Neural cell (in vitro differentiated cells): ENCODE measurements around the gene ROPN1. TPM values are rescaled to one million over a fixed set of nuclear protein-coding genes. Genes with fewer than 3 reads are reported as not detected.

ENCODE experiments used
- H2AFZ ChIP-seq: fragments of 200-600, 300-800 bp; sonication (generic), shearing (Covaris generic); 2 replicates; pipeline ENCODE4 v1.6.0; 2014; ENCODE audit warnings: low read depth, mild to moderate bottlenecking, antibody characterized with exemption, low read length, moderate library complexity
- H3F3A ChIP-seq: fragments of 200-600 bp; shearing (Covaris generic); 2 replicates; pipeline ENCODE4 v1.6.1; 2016; ENCODE audit warnings: mild to moderate bottlenecking, moderate library complexity, mixed read lengths, antibody characterized with exemption, low read length; ENCODE audit not compliant: insufficient read depth, poor library complexity, severe bottlenecking
- H3K27ac ChIP-seq: fragments of 200-600, 300-800 bp; sonication (generic), shearing (Covaris generic); 2 replicates; pipeline ENCODE4 v1.5.1; 2014; ENCODE audit warnings: mild to moderate bottlenecking, low read length, moderate library complexity
- H3K27me3 ChIP-seq: fragments of 300-800, 200-600 bp; sonication (generic), shearing (Covaris generic); 2 replicates; pipeline ENCODE4 v1.6.0; 2014; ENCODE audit warnings: mild to moderate bottlenecking, low read depth, low read length, moderate library complexity; ENCODE audit not compliant: insufficient read depth
- H3K36me3 ChIP-seq: fragments of 300-800, 200-600 bp; sonication (generic), shearing (Covaris generic); 2 replicates; pipeline ENCODE4 v1.5.1; 2014; ENCODE audit warnings: mild to moderate bottlenecking, antibody characterized with exemption, low read length, moderate library complexity; ENCODE audit not compliant: insufficient read depth
- H3K4me2 ChIP-seq: fragments of 300-800, 200-600 bp; sonication (generic), shearing (Covaris generic); 2 replicates; pipeline ENCODE4 v1.6.0; 2014; ENCODE audit warnings: mild to moderate bottlenecking, low read length
- H3K4me3 ChIP-seq: fragments of 300-800, 200-600 bp; sonication (generic), shearing (Covaris generic); 2 replicates; pipeline ENCODE4 v1.5.1; 2014; ENCODE audit warnings: mild to moderate bottlenecking, low read length, moderate library complexity
- H3K79me2 ChIP-seq: fragments of 200-600 bp; shearing (Covaris generic); replicated peaks from 2 replicates; pipeline ENCODE4 v1.6.0; 2014; ENCODE audit warnings: mild to moderate bottlenecking, low read length, moderate library complexity; ENCODE audit not compliant: insufficient read depth
- H3K9ac ChIP-seq: fragments of 300-800, 200-600 bp; sonication (generic), shearing (Covaris generic); 2 replicates; pipeline ENCODE4 v1.6.1; 2016; ENCODE audit warnings: mild to moderate bottlenecking, low read length, mixed read lengths
- H3K9me2 ChIP-seq: fragments of 200-600 bp; shearing (Covaris generic); 2 replicates; pipeline ENCODE4 v1.6.1; 2016; ENCODE audit warnings: mild to moderate bottlenecking, low read length, mixed read lengths; ENCODE audit not compliant: insufficient read depth
- H3K9me3 ChIP-seq: fragments of 200-600, 300-800 bp; sonication (generic), shearing (Covaris generic); 2 replicates; pipeline ENCODE4 v1.6.1; 2016; ENCODE audit warnings: mild to moderate bottlenecking, mixed run types, low read length, moderate library complexity, mixed read lengths
- H4K20me1 ChIP-seq: fragments of 200-600 bp; shearing (Covaris generic); 2 replicates; pipeline ENCODE4 v1.6.1; 2016; ENCODE audit warnings: mild to moderate bottlenecking, mixed run types; ENCODE audit not compliant: insufficient read depth
- EP300 ChIP-seq: fragments of 450-650 bp; conservative IDR thresholded peaks from 2 replicates; pipeline ENCODE4 v1.6.1; 2014; ENCODE audit warnings: antibody characterized with exemption, mild to moderate bottlenecking, moderate library complexity; ENCODE audit not compliant: poor library complexity, severe bottlenecking
- EZH2 ChIP-seq: fragments of 200-600, 300-800 bp; shearing (Covaris generic), sonication (generic); IDR thresholded peaks from 2 replicates; pipeline ENCODE4 v1.6.1; 2014; ENCODE audit warnings: antibody characterized with exemption, low read length, borderline replicate concordance, mild to moderate bottlenecking; ENCODE audit not compliant: insufficient read depth, poor library complexity, severe bottlenecking
- MXI1 ChIP-seq: fragments of 450-650 bp; conservative IDR thresholded peaks from 2 replicates; pipeline ENCODE4 v1.6.1; 2014; ENCODE audit warnings: antibody characterized with exemption, mild to moderate bottlenecking; ENCODE audit not compliant: poor library complexity, severe bottlenecking
- POLR2AphosphoS5 ChIP-seq: IDR thresholded peaks from 2 replicates; pipeline ENCODE4 v1.6.1; 2012
- RAD21 ChIP-seq: fragments of 450-650 bp; conservative IDR thresholded peaks from 2 replicates; pipeline ENCODE4 v1.6.1; 2014; ENCODE audit warnings: antibody characterized with exemption, mild to moderate bottlenecking, moderate library complexity
- SMC3 ChIP-seq: fragments of 450-650 bp; conservative IDR thresholded peaks from 2 replicates; pipeline ENCODE4 v1.6.1; 2014; ENCODE audit warnings: antibody characterized with exemption, mild to moderate bottlenecking, moderate library complexity; ENCODE audit not compliant: poor library complexity
- TAF1 ChIP-seq: IDR thresholded peaks from 2 replicates; pipeline ENCODE4 v1.6.1; 2012; ENCODE audit warnings: low read depth
- polyA plus RNA-seq: library from polyadenylated mRNA; depleted of rRNA; stranded (reverse); fragments of >200 nt; gene quantifications from 2 replicates; pipeline ENCODE4 v1.2.3, GENCODE V29; 2014
- TF ChIP-seq, protein P1 (sequence below): fragments of 450-650 bp; IDR thresholded peaks from 2 replicates; pipeline ENCODE4 v1.5.1; 2014; ENCODE audit warnings: antibody characterized with exemption, mild to moderate bottlenecking, moderate library complexity; ENCODE audit not compliant: poor library complexity, severe bottlenecking
- TF ChIP-seq, protein P2 (sequence below): IDR thresholded peaks from 2 replicates; pipeline ENCODE4 v1.6.1; 2012; ENCODE audit warnings: borderline replicate concordance

ROPN1 gene
- polyA plus RNA-seq, 1 donor from 2014 or later, result not detected

- Histone ChIP-seq H3K27me3 (no peaks in the 10 kb centered on the region), H3K9ac (peak overlapping the region; percentile 89), H3K36me3 (no peaks in the 10 kb centered on the region), H3K4me3 (peak overlapping the region; percentile 86), H3F3A (peaks cover 7% of the 10 kb centered on the region), H2AFZ (peak overlapping the region; percentile 29), H3K9me3 (no peaks in the 10 kb centered on the region), H3K4me2 (peak overlapping the region; percentile 95), H3K79me2 (peaks cover 58% of the 10 kb centered on the region), H4K20me1 (peaks cover 23% of the 10 kb centered on the region), H3K27ac (peak overlapping the region; percentile 84), H3K9me2 (no peaks in the 10 kb centered on the region)
- TF ChIP-seq EZH2, result no peak
- TF ChIP-seq MXI1, result peak; percentile 30
- TF ChIP-seq SMC3, result no peak
- TF ChIP-seq EP300, result no peak
- peak; percentile 6 for TF ChIP-seq RAD21
These were observed 42.3 kb upstream of the ROPN1 start for GRCh38 chr3:124034016-124034843.

DNA sequence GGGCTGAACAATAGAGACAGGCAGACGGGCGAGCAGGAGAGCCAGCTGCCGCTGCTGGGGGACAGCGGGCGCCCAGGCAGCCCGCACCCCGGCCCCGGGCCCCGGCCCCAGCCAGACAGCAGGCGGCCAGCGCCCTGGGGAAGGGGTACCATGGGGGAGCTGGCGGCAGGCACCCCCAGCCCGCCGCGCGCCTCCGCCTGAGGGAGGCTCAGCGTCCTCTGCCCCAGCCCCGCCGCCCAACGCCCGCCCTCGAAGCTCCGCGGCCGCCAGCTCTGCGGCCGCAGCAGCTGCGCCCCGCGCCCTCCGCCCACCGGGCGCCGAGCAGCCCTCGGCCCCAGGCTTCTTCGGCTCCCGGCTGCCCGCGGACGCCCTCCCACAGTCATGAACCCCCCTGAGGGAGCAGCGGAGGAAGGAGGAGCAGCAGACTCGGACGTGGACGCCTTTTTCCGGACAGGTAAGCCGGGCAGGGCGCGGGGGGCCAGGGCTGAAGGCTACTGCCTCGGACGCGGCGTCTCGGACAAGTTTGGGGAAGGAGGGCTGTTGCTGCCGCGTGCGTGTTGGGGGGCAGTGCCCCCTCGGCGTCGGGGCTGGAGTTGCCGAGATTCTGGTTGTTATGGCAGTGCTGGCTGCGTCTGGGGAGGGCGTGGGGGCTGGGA lies 41.6 kb upstream of the ROPN1 start, which contains the start of gene KALRN:
Gene KALRN, plus strand, starts transcription at position 10 of the 656 bp plus-strand sequence.
- H2AFZ ChIP-seq, result peak within 1 kb of the TSS; percentile 94
- H3K27ac ChIP-seq, result peak within 1 kb of the TSS; percentile 84
- no peaks in the 10 kb centered on the region for H3K27me3 ChIP-seq
- peaks cover 7% of the 10 kb centered on the region for H3F3A ChIP-seq
- peaks cover 23% of the 10 kb centered on the region for H4K20me1 ChIP-seq
- H3K9me2 ChIP-seq, result no peaks in the 10 kb centered on the region
- no peaks in the 10 kb centered on the region for H3K9me3 ChIP-seq
- TF ChIP-seq TAF1 (peak; percentile 15), EP300 (peak; percentile 14), SMC3 (peak; percentile 40), POLR2AphosphoS5 (peak; percentile 49), RAD21 (peak; percentile 28), MXI1 (peak; percentile 69), EZH2 (no peak)
- TF ChIP-seq, protein P1, sequence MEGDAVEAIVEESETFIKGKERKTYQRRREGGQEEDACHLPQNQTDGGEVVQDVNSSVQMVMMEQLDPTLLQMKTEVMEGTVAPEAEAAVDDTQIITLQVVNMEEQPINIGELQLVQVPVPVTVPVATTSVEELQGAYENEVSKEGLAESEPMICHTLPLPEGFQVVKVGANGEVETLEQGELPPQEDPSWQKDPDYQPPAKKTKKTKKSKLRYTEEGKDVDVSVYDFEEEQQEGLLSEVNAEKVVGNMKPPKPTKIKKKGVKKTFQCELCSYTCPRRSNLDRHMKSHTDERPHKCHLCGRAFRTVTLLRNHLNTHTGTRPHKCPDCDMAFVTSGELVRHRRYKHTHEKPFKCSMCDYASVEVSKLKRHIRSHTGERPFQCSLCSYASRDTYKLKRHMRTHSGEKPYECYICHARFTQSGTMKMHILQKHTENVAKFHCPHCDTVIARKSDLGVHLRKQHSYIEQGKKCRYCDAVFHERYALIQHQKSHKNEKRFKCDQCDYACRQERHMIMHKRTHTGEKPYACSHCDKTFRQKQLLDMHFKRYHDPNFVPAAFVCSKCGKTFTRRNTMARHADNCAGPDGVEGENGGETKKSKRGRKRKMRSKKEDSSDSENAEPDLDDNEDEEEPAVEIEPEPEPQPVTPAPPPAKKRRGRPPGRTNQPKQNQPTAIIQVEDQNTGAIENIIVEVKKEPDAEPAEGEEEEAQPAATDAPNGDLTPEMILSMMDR, result peak; percentile 58
- TF ChIP-seq, protein P2, sequence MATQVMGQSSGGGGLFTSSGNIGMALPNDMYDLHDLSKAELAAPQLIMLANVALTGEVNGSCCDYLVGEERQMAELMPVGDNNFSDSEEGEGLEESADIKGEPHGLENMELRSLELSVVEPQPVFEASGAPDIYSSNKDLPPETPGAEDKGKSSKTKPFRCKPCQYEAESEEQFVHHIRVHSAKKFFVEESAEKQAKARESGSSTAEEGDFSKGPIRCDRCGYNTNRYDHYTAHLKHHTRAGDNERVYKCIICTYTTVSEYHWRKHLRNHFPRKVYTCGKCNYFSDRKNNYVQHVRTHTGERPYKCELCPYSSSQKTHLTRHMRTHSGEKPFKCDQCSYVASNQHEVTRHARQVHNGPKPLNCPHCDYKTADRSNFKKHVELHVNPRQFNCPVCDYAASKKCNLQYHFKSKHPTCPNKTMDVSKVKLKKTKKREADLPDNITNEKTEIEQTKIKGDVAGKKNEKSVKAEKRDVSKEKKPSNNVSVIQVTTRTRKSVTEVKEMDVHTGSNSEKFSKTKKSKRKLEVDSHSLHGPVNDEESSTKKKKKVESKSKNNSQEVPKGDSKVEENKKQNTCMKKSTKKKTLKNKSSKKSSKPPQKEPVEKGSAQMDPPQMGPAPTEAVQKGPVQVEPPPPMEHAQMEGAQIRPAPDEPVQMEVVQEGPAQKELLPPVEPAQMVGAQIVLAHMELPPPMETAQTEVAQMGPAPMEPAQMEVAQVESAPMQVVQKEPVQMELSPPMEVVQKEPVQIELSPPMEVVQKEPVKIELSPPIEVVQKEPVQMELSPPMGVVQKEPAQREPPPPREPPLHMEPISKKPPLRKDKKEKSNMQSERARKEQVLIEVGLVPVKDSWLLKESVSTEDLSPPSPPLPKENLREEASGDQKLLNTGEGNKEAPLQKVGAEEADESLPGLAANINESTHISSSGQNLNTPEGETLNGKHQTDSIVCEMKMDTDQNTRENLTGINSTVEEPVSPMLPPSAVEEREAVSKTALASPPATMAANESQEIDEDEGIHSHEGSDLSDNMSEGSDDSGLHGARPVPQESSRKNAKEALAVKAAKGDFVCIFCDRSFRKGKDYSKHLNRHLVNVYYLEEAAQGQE, result no peak
- H3K9ac ChIP-seq, result peak within 1 kb of the TSS; percentile 89
- H3K36me3 ChIP-seq, result no peaks in the 10 kb centered on the region
- peaks cover 50% of the 10 kb centered on the region for H3K79me2 ChIP-seq
- H3K4me2 ChIP-seq, result peak within 1 kb of the TSS; percentile 95
- H3K4me3 ChIP-seq, result peak within 1 kb of the TSS; percentile 86
